GM12801 (cell line): Measurements from ENCODE around the gene INS.

Source experiments
- CTCF ChIP-seq: IDR thresholded peaks from one replicate; pipeline ENCODE4 v1.5.1; 2011; ENCODE audit warnings: control low read depth; ENCODE audit not compliant: insufficient read length; ENCODE audit errors: extremely low read depth

The INS gene

DNA sequence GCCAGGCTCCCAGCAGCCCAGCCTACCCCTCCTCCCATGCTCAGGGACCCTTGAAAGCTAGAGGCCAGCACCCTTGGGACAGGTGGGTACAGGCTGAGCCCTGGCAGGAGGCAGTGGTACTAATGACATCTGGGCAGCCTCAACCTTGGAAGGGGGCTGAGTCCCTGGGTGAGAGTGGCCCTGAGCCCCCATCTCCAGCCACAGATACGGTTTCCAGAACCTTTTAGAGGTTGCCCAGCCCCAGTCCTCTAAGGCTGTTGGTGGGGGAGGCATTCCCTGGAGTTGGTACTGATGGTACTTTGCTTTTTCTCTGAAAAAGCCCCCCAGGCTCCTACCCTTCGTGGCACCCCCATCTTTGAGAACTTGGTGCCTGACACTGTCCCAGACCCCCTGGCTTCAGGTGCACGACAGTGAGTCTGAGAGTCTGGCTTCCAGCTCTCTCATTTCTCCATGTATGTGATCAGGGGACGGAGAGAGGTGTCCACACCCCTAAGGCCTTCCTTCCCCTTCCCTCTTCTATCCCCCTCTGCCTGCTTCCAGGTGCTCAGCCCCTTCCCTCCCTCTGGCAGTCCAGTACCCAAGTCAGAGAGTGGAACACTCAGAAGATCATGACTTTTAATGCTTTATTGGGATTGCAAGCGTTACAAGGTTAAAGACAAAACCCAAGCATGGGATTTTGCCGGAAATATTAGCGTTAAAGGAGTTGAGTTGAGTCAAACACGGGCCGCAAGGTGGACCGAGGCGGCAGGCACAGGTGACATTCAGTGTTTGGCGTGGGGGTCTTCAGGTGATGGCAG lies 32.3 kb downstream of the INS start:
- TF ChIP-seq CTCF = no peak

GRCh38 chr11:2128130-2128510 lies 32.9 kb downstream of the INS start:
- no peak for TF ChIP-seq CTCF

- TF ChIP-seq CTCF = no peak
Observed at GRCh38 chr11:2127482-2128129, 33.4 kb downstream of the INS start.

- TF ChIP-seq CTCF = no peak
Observed at GRCh38 chr11:2126520-2127085, 34.4 kb downstream of the INS start.

GRCh38 chr11:2123628-2123960 lies 37.4 kb downstream of the INS start:
- no peak for TF ChIP-seq CTCF

- TF ChIP-seq CTCF = no peak
Observed at GRCh38 chr11:2122907-2123627, 37.9 kb downstream of the INS start.

GRCh38 chr11:2122222-2122906 lies 38.6 kb downstream of the INS start:
- no peak for TF ChIP-seq CTCF
